ENCODE measurements around the gene FEN1. TPM values are rescaled to one million over a fixed set of nuclear protein-coding genes. Genes with fewer than 3 reads are reported as not detected.
A peak's percentile ranks its signal among the peaks of the same experiment; 100 is the strongest.

FEN1 gene
- total and polyA plus RNA-seq, 2 of the 8 experiments (the other 6 are each of a cell fraction or from before 2014, with no cell fraction given): 52.6 to 86.1 TPM

DNA sequence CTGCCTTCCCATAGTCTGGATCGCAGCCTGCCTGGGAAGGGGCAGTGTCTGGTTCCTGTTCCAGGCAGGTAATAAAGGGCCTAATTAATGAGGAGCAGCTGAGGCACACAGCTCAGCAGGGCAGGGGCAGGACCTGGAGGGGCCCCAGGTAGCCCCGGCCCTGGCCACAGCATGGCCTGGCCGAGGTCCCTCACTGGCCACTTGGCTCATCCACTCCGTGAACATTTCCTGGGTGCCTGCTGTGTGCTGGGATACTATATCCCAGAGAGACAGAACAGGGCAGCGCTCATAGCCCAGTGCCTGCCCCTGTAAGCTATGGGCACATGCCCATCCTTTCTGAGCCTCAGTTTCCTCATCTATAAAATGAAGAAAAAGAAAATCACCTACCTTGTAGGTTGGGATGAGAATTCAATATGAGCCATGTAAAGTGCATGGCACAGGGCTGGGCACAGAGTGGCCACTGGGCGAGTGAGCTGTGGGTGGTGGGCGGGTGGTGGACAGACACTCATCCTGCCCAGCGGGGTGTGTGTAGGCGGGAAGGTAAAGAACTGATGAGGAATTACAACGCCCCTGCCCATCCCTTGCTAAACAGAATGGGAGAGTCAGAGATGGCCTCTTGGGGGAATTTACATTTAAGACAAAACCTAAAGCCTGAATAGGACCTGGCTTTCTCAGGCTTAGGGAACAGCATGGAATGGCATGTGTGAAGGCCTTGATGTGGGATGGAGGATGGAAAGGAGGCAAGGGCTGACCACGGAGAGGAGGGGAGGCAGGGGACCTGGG lies 31.1 kb upstream of the FEN1 start:
- DNase-seq (ENCODE audit: low read depth in 1 of 2, low spot score in 2 of 2) (no peak), FAIRE-seq (no peak)
- Histone ChIP-seq H3K79me1 (ENCODE audit: low read depth, low read length) (no peaks in the 10 kb centered on the region), H3K23me2 (ENCODE audit: low read depth, low read length) (no peaks in the 10 kb centered on the region), H3K79me2 (ENCODE audit: control insufficient read depth in 1 of 2, insufficient read depth in 2 of 2, low read length in 2 of 2) (no peaks in the 10 kb centered on the region), H3K56ac (replicated peaks; ENCODE audit: insufficient read length, low read depth, low read length) (no peak overlapping the region), H2AFZ (ENCODE audit: low read length) (no peak overlapping the region), H2BK120ac (replicated peaks; ENCODE audit: low read depth, low read length) (no peak overlapping the region), H3K27ac (ENCODE audit: low read depth, low read length) (no peak overlapping the region), H2BK20ac (ENCODE audit: low read length) (0 out of 2 replicates have a peak overlapping the region, but pooled peaks have one; percentile 32), H3K4ac (replicated peaks; ENCODE audit: insufficient read length, low read depth, low read length) (peak overlapping the region; percentile 41), H3K23ac (ENCODE audit: insufficient read length) (no peak overlapping the region), H3K18ac (ENCODE audit: extremely low read depth, low read length) (no peak overlapping the region; the same call in 1 of the 2 replicates), H3K27me3 (replicated peaks in 1 of 4; ENCODE audit: control insufficient read depth in 3 of 4, extremely low read depth in 1 of 4, insufficient read depth in 3 of 4, low read length in 3 of 4) (no peaks in the 10 kb centered on the region), H3K4me3 (ENCODE audit: extremely low read depth in 1 of 4, insufficient read depth in 2 of 4, low read depth in 3 of 4, low read length in 4 of 4) (no peak overlapping the region), H2BK15ac (ENCODE audit: low read length) (0 out of 2 replicates have a peak overlapping the region, but pooled peaks have one; percentile 72), H3K36me3 (ENCODE audit: control insufficient read depth in 2 of 4, insufficient read depth in 4 of 4, low read length in 3 of 4) (no peaks in the 10 kb centered on the region), H4K91ac (replicated peaks; ENCODE audit: insufficient read length, low read length) (peak overlapping the region; percentile 17), H2AK5ac (ENCODE audit: low read depth, low read length) (no peak overlapping the region; the same call in 1 of the 2 replicates), H3K4me2 (ENCODE audit: insufficient read depth in 1 of 2, low read depth in 2 of 2, low read length in 2 of 2) (no peak overlapping the region), H4K20me1 (replicated peaks in 1 of 2; ENCODE audit: control insufficient read depth in 1 of 2, insufficient read depth in 2 of 2, low read length in 2 of 2) (peaks cover 0 to 1% of the 10 kb centered on the region in 2 experiments), H2BK5ac (ENCODE audit: low read depth, low read length) (no peak overlapping the region), H2BK12ac (ENCODE audit: low read depth, low read length) (peak overlapping the region; percentile 60; the same call in 1 of the 2 replicates), H3K9ac (replicated peaks in 1 of 4; ENCODE audit: extremely low read depth in 1 of 4, low read depth in 3 of 4, low read length in 3 of 4) (no peak overlapping the region), H3K14ac (ENCODE audit: insufficient read length) (no peak overlapping the region), H3K9me3 (ENCODE audit: insufficient read depth in 2 of 2, low read depth in 1 of 2, low read length in 1 of 2) (no peaks in the 10 kb centered on the region), H3K4me1 (replicated peaks in 1 of 4; ENCODE audit: control insufficient read depth in 3 of 4, insufficient read depth in 4 of 4, low read length in 3 of 4) (peaks cover 0 to 17% (median 10%) of the 10 kb centered on the region in 4 experiments; a peak in 6 of 7 replicates), H4K8ac (ENCODE audit: extremely low read depth, insufficient read depth, low read length) (peak overlapping the region; percentile 57; the same call in 1 of the 2 replicates), H4K5ac (ENCODE audit: insufficient read length, low read depth, low read length) (no peak overlapping the region)
- ChIA-PET CTCF (ENCODE audit: partially characterized antibody) (interaction anchor here (0.9 to 1.8 kb wide), 6 partner anchors 10 to 52 kb away, joined by 3 to 4 read pairs (median 4); no protein-coding TSS in a partner anchor), POLR2A (ENCODE audit: partially characterized antibody) (no interaction called here)
- no peak for TF ChIP-seq BRCA1 (IDR thresholded peaks at IDR 0.05; ENCODE audit: low read depth, low read length)
- no peak for TF ChIP-seq SAP30 (IDR thresholded peaks at IDR 0.05; ENCODE audit: insufficient read depth, insufficient replicate concordance, low read length)
- TF ChIP-seq NRF1 (IDR thresholded peaks at IDR 0.05; ENCODE audit: low read depth, low read length): no peak
- TF ChIP-seq, protein P1, sequence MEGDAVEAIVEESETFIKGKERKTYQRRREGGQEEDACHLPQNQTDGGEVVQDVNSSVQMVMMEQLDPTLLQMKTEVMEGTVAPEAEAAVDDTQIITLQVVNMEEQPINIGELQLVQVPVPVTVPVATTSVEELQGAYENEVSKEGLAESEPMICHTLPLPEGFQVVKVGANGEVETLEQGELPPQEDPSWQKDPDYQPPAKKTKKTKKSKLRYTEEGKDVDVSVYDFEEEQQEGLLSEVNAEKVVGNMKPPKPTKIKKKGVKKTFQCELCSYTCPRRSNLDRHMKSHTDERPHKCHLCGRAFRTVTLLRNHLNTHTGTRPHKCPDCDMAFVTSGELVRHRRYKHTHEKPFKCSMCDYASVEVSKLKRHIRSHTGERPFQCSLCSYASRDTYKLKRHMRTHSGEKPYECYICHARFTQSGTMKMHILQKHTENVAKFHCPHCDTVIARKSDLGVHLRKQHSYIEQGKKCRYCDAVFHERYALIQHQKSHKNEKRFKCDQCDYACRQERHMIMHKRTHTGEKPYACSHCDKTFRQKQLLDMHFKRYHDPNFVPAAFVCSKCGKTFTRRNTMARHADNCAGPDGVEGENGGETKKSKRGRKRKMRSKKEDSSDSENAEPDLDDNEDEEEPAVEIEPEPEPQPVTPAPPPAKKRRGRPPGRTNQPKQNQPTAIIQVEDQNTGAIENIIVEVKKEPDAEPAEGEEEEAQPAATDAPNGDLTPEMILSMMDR (IDR thresholded peaks at IDR 0.05; ENCODE audit: control extremely low read depth in 1 of 3, insufficient read depth in 1 of 3, low read depth in 1 of 3, low read length in 3 of 3): no peak
- no peak for TF ChIP-seq KDM1A (IDR thresholded peaks at IDR 0.05; ENCODE audit: borderline replicate concordance, low read length)
- TF ChIP-seq, protein P2, sequence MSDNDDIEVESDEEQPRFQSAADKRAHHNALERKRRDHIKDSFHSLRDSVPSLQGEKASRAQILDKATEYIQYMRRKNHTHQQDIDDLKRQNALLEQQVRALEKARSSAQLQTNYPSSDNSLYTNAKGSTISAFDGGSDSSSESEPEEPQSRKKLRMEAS (IDR thresholded peaks at IDR 0.05): no peak
- TF ChIP-seq, protein P3, sequence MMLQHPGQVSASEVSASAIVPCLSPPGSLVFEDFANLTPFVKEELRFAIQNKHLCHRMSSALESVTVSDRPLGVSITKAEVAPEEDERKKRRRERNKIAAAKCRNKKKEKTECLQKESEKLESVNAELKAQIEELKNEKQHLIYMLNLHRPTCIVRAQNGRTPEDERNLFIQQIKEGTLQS (IDR thresholded peaks at IDR 0.05; ENCODE audit: insufficient read depth, low read depth, low read length): no peak
- TF ChIP-seq BCL11A (IDR thresholded peaks at IDR 0.05; ENCODE audit: low read depth in 2 of 2, low read length in 2 of 2): no peak
- 77% methylated on average over 10 of the region's 11 CpGs; no CpG with 5 or more reads in 1 of the 2 experiments for WGBS, 2 experiments (ENCODE audit: extremely low coverage in 1 of 2, insufficient coverage in 1 of 2, insufficient read length in 1 of 2, insufficient replicate concordance in 2 of 2, low coverage in 1 of 2, low lambda C conversion rate in 2 of 2, missing lambda C conversion rate in 1 of 2)
